Panc1 (cell line): ENCODE data around the gene ANAPC5.

Experiments used
- POLR2AphosphoS5 ChIP-seq: IDR thresholded peaks from 2 replicates; pipeline ENCODE4 v1.6.1; 2012; ENCODE audit warnings: mild to moderate bottlenecking, low read depth, low read length, moderate library complexity
- TF ChIP-seq, protein P1 (sequence below): fragments of 450-650 bp; IDR thresholded peaks from 2 replicates; pipeline ENCODE4 v1.5.1; 2017; ENCODE audit warnings: mild to moderate bottlenecking
- TF ChIP-seq, protein P2 (sequence below), 2 experiments: IDR thresholded peaks; 2 replicates each; pipeline ENCODE4 v1.6.1; 2011 to 2012; ENCODE audit warnings: low read depth in 2 of 2, control low read depth in 1 of 2, low read length in 1 of 2, mild to moderate bottlenecking in 1 of 2, moderate library complexity in 1 of 2; ENCODE audit not compliant: insufficient read depth in 1 of 2

DNA sequence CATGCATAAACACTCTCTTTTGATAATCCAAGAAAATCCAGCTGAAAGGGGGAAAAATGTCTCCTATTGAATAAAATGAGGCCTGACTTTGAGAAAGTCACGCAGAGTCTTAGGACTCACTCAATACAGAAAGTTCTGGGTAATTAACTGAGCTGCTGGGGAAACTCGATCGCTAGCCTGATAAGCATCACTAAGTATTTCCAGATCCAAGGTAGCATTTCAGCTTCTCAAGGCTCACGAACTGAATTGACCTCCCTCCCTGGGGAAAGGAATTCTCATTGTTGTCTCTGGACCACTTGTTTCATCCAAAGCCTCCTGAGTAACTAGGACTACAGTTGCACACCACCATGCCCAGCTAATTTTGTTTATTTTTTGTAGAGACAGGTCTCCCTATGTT lies 13.8 kb upstream of the ANAPC5 start:
- TF ChIP-seq, protein P1, sequence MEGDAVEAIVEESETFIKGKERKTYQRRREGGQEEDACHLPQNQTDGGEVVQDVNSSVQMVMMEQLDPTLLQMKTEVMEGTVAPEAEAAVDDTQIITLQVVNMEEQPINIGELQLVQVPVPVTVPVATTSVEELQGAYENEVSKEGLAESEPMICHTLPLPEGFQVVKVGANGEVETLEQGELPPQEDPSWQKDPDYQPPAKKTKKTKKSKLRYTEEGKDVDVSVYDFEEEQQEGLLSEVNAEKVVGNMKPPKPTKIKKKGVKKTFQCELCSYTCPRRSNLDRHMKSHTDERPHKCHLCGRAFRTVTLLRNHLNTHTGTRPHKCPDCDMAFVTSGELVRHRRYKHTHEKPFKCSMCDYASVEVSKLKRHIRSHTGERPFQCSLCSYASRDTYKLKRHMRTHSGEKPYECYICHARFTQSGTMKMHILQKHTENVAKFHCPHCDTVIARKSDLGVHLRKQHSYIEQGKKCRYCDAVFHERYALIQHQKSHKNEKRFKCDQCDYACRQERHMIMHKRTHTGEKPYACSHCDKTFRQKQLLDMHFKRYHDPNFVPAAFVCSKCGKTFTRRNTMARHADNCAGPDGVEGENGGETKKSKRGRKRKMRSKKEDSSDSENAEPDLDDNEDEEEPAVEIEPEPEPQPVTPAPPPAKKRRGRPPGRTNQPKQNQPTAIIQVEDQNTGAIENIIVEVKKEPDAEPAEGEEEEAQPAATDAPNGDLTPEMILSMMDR, result no peak
- TF ChIP-seq, protein P2, sequence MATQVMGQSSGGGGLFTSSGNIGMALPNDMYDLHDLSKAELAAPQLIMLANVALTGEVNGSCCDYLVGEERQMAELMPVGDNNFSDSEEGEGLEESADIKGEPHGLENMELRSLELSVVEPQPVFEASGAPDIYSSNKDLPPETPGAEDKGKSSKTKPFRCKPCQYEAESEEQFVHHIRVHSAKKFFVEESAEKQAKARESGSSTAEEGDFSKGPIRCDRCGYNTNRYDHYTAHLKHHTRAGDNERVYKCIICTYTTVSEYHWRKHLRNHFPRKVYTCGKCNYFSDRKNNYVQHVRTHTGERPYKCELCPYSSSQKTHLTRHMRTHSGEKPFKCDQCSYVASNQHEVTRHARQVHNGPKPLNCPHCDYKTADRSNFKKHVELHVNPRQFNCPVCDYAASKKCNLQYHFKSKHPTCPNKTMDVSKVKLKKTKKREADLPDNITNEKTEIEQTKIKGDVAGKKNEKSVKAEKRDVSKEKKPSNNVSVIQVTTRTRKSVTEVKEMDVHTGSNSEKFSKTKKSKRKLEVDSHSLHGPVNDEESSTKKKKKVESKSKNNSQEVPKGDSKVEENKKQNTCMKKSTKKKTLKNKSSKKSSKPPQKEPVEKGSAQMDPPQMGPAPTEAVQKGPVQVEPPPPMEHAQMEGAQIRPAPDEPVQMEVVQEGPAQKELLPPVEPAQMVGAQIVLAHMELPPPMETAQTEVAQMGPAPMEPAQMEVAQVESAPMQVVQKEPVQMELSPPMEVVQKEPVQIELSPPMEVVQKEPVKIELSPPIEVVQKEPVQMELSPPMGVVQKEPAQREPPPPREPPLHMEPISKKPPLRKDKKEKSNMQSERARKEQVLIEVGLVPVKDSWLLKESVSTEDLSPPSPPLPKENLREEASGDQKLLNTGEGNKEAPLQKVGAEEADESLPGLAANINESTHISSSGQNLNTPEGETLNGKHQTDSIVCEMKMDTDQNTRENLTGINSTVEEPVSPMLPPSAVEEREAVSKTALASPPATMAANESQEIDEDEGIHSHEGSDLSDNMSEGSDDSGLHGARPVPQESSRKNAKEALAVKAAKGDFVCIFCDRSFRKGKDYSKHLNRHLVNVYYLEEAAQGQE (IDR thresholded peaks at IDR 0.05; ENCODE audit: insufficient read depth in 1 of 2, low read depth in 2 of 2, low read length in 1 of 2), result no peak
- TF ChIP-seq POLR2AphosphoS5, result no peak
